Neuronal stem cell (in vitro differentiated cells): ENCODE data around the gene TMEM132A.

Source experiments
- DNase-seq: peaks from one replicate; pipeline ENCODE4 v3.0.0-alpha.2; 2013; ENCODE audit warnings: low spot score
- H2AFZ ChIP-seq: one replicate; pipeline ENCODE4 v1.6.1; 2013; ENCODE audit warnings: mild to moderate bottlenecking, low read length, inconsistent platforms
- H2AK5ac ChIP-seq: 2 replicates; pipeline ENCODE4 v1.6.1; 2013; ENCODE audit warnings: low read depth, mild to moderate bottlenecking, inconsistent platforms, low read length, moderate library complexity, mixed read lengths
- H2BK120ac ChIP-seq: 2 replicates; pipeline ENCODE4 v1.6.1; 2013; ENCODE audit warnings: low read depth, mild to moderate bottlenecking, inconsistent platforms, low read length, moderate library complexity, mixed read lengths
- H2BK12ac ChIP-seq: one replicate; pipeline ENCODE4 v1.6.1; 2013; ENCODE audit warnings: low read length, inconsistent platforms
- H2BK15ac ChIP-seq: 2 replicates; pipeline ENCODE4 v1.6.1; 2013; ENCODE audit warnings: mild to moderate bottlenecking, low read length, inconsistent platforms, mixed read lengths
- H2BK5ac ChIP-seq: one replicate; pipeline ENCODE4 v1.6.1; 2013; ENCODE audit warnings: inconsistent platforms, mild to moderate bottlenecking, low read length, moderate library complexity
- H3K14ac ChIP-seq: one replicate; pipeline ENCODE4 v1.6.1; 2013; ENCODE audit warnings: low read length, inconsistent platforms
- H3K18ac ChIP-seq: 2 replicates; pipeline ENCODE4 v1.6.1; 2013; ENCODE audit warnings: low read length, inconsistent platforms
- H3K23ac ChIP-seq: 2 replicates; pipeline ENCODE4 v1.6.1; 2013; ENCODE audit warnings: low read depth, mild to moderate bottlenecking, mixed read lengths, low read length, inconsistent platforms; ENCODE audit not compliant: poor library complexity
- H3K27ac ChIP-seq: replicated peaks from 3 replicates; pipeline ENCODE4 v1.5.1; 2013; ENCODE audit warnings: low read length, inconsistent platforms
- H3K27me3 ChIP-seq, 3 experiments: 2 replicates each; pipeline ENCODE4 v1.6.1; 2013; ENCODE audit warnings: low read length in 3 of 3, mild to moderate bottlenecking in 2 of 3, inconsistent platforms in 1 of 3, low read depth in 1 of 3, mixed read lengths in 1 of 3, moderate library complexity in 1 of 3; ENCODE audit not compliant: control insufficient read depth in 3 of 3, insufficient read depth in 3 of 3
- H3K36me3 ChIP-seq, 2 donors: replicated peaks in 1 of 2; 2 replicates each; pipeline ENCODE4 v1.6.1; 2013; ENCODE audit warnings: low read length in 2 of 2; ENCODE audit not compliant: control insufficient read depth in 2 of 2, insufficient read depth in 2 of 2
- H3K4ac ChIP-seq: 2 replicates; pipeline ENCODE4 v1.6.1; 2013; ENCODE audit warnings: inconsistent platforms, mild to moderate bottlenecking, low read length, moderate library complexity
- H3K4me1 ChIP-seq, 2 donors: 1 replicate in 1 of 2; 2 replicates in 1 of 2; pipeline ENCODE4 v1.6.1; 2013; ENCODE audit warnings: low read length in 2 of 2, low read depth in 1 of 2; ENCODE audit not compliant: control insufficient read depth in 2 of 2, insufficient read depth in 1 of 2
- H3K4me2 ChIP-seq: one replicate; pipeline ENCODE4 v1.6.1; 2013; ENCODE audit warnings: mild to moderate bottlenecking, low read length, inconsistent platforms; ENCODE audit not compliant: insufficient read depth, poor library complexity, severe bottlenecking
- H3K4me3 ChIP-seq, 2 donors: 2 replicates each; pipeline ENCODE4 v1.5.1; 2013; ENCODE audit warnings: low read length in 2 of 2, mild to moderate bottlenecking in 2 of 2, inconsistent platforms in 1 of 2, moderate library complexity in 1 of 2
- H3K79me1 ChIP-seq: one replicate; pipeline ENCODE4 v1.6.1; 2013; ENCODE audit warnings: low read depth, mild to moderate bottlenecking, inconsistent platforms, low read length, moderate library complexity
- H3K9ac ChIP-seq: one replicate; pipeline ENCODE4 v1.6.1; 2013; ENCODE audit warnings: mild to moderate bottlenecking, low read depth, low read length, inconsistent platforms; ENCODE audit not compliant: poor library complexity
- H3K9me3 ChIP-seq, 2 donors: replicated peaks in 1 of 2; 2 replicates each; pipeline versions ENCODE3 to v1.6.1; 2013; ENCODE audit warnings: low read length in 2 of 2, mild to moderate bottlenecking in 2 of 2, inconsistent platforms in 1 of 2, low read depth in 1 of 2, mixed read lengths in 1 of 2, moderate library complexity in 1 of 2; ENCODE audit not compliant: control insufficient read depth in 2 of 2, insufficient read depth in 1 of 2
- H4K8ac ChIP-seq: one replicate; pipeline ENCODE4 v1.6.1; 2013; ENCODE audit warnings: low read depth, mild to moderate bottlenecking, inconsistent platforms, low read length, moderate library complexity
- H4K91ac ChIP-seq: one replicate; pipeline ENCODE4 v1.6.1; 2013; ENCODE audit warnings: low read length, low read depth, mild to moderate bottlenecking, inconsistent platforms; ENCODE audit not compliant: poor library complexity
- WGBS, 2 donors: extraction: QIAGEN DNeasy Blood & Tissue Kit; methylation state at CpG; one replicate each; pipeline ENCODE4 v1.1.7; 2013; ENCODE audit warnings: missing lambda C conversion rate in 2 of 2, mixed read lengths in 1 of 2; ENCODE audit not compliant: insufficient read length in 2 of 2, insufficient replicate concordance in 1 of 2; ENCODE audit errors: extremely low coverage in 2 of 2; 5-methylcytosine and 5-hydroxymethylcytosine counted together

Gene TMEM132A

DNA sequence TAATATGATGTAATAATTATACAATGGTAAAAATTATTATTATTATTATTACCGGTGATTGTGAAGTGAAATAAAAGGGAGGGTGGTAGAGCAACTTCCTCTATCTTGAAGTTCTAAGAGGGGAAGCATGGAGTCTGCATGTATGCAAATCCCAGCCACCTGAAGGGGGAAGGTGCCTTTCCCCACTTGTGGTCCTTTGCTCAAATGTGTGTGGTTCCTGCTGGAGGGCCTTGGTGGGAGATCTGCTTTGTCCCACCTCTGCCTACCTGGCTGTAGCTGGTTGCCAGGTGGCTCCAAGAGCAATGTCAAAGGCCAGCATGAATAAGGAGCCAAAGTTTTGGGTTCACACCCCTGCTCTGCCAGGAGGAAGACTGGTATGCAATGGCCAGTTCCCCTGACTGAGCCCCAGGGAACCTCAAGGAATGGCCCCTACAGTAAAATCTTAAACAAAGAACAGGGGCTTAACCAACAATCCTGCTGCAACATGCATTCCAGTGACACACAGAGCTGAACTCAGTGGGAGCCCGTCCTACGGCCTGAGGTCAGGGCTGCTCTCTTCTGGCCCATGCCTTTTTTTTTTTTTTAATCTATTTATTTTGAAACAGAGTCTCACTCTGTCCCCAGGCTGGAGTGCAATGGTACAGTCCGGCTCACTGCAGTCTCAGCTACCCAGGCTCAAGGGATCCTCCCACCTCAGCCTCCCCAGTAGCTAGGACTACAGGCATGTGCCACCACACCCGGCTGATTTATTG lies 8.5 kb downstream of the TMEM132A start:
- Histone ChIP-seq H3K23ac (no peak overlapping the region), H3K14ac (no peak overlapping the region), H3K36me3 (peaks cover 63 to 97% of the 10 kb centered on the region in 2 donors), H3K18ac (peak overlapping the region; percentile 54), H3K9me3 (no peaks in the 10 kb centered on the region), H3K9ac (peak overlapping the region; percentile 18), H4K91ac (no peak overlapping the region), H2AK5ac (no peak overlapping the region), H4K8ac (no peak overlapping the region), H3K4me3 (no peak overlapping the region), H2AFZ (no peak overlapping the region), H3K79me1 (peaks cover 3% of the 10 kb centered on the region), H3K4me2 (no peak overlapping the region), H2BK120ac (no peak overlapping the region), H2BK15ac (no peak overlapping the region), H3K27me3 (no peaks in the 10 kb centered on the region), H3K4ac (no peak overlapping the region), H3K4me1 (peaks cover 2 to 5% of the 10 kb centered on the region in 2 donors), H2BK12ac (no peak overlapping the region), H2BK5ac (no peak overlapping the region), H3K27ac (peak overlapping the region; percentile 13)
- WGBS, 2 donors: no CpG with 5 or more reads among the region's 5 CpGs
- no peak for DNase-seq

DNA sequence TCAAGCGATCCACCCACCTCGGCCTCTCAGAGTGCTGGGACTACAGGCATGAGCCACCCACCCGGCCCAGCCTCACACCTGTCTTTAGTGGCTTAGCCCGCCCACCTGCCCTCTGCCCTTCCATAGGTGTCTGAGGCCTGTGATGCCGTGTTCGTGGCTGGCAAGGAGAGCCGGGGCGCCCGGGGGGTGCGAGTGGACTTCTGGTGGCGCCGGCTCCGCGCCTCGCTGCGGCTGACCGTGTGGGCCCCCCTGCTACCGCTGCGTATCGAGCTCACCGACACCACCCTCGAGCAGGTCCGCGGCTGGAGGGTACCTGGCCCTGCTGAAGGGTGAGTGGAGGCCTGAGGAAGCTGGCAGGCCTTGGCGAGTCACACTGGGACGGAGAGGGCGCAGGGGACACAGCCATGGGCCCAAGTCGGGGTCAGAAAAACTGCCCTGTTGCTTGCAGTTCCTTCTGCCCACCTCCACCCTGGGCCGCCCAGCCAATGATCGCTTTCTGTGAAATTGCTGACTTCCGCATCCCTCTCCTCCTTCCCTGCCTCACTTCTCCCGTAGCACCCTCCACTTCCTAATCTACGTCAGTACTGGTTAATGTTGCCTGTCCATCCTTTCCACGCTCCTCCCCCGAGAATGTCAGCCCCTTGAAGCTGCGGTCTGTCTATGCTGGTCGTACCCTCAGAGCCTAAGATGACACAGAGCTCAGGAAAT lies 9.3 kb downstream of the TMEM132A start:
- H3K79me1 ChIP-seq: peaks cover 3% of the 10 kb centered on the region
- H3K36me3 ChIP-seq: peaks cover 59 to 89% of the 10 kb centered on the region in 2 donors
- H2BK120ac ChIP-seq: no peak overlapping the region
- H3K4ac ChIP-seq: no peak overlapping the region
- H4K91ac ChIP-seq: no peak overlapping the region
- H3K9me3 ChIP-seq: no peaks in the 10 kb centered on the region
- no peak overlapping the region for H3K14ac ChIP-seq
- no peak overlapping the region for H3K27ac ChIP-seq
- no peak overlapping the region for H3K4me3 ChIP-seq
- no peak overlapping the region for H2AFZ ChIP-seq
- no CpG with 5 or more reads among the region's 37 CpGs for WGBS, 2 donors
- H3K23ac ChIP-seq: peak overlapping the region; percentile 21
- H2AK5ac ChIP-seq: no peak overlapping the region
- no peak overlapping the region for H3K4me2 ChIP-seq
- H4K8ac ChIP-seq: peak overlapping the region; percentile 74
- H2BK5ac ChIP-seq: no peak overlapping the region
- no peaks in the 10 kb centered on the region for H3K27me3 ChIP-seq
- H2BK12ac ChIP-seq: peak overlapping the region; percentile 48
- H3K9ac ChIP-seq: no peak overlapping the region
- H2BK15ac ChIP-seq: peak overlapping the region; percentile 78
- H3K18ac ChIP-seq: peak overlapping the region; percentile 21
- DNase-seq: no peak
- peaks cover 2 to 6% of the 10 kb centered on the region in 2 donors for H3K4me1 ChIP-seq

DNA sequence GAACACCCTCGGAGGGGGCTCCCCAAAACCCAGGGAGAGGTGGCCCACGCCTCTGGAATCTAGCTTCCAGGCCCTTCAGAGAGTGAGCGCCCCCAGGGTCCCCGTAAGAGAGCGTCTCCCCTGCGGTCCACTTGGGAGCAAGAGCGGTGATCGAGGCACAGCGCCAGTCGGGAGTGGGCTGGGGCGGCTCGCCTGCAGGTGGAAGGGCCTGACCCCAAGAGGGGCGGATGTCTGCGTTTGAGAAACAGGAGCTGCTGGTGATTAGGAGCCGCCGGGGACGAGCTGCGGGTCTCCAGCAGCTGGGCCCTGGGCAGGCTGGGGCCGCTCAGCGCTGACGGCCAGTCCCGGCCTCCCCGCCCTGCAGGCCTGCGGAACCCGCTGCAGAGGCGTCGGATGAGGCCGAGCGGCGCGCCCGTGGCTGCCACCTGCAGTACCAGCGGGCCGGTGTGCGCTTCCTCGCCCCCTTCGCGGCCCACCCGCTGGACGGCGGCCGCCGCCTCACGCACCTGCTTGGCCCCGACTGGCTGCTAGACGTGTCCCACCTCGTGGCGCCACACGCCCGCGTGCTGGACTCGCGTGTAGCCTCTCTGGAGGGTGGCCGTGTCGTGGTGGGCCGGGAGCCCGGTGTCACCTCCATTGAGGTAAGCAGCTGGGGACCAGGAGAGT lies 10.0 kb downstream of the TMEM132A start:
- Histone ChIP-seq H2AFZ (no peak overlapping the region), H2BK120ac (no peak overlapping the region), H2AK5ac (no peak overlapping the region), H2BK5ac (no peak overlapping the region), H3K9ac (peak overlapping the region; percentile 3), H3K18ac (peak overlapping the region; percentile 21), H3K4me2 (no peak overlapping the region), H3K27ac (no peak overlapping the region), H3K4ac (no peak overlapping the region), H3K9me3 (no peaks in the 10 kb centered on the region), H2BK12ac (no peak overlapping the region), H3K14ac (no peak overlapping the region), H3K23ac (no peak overlapping the region), H4K8ac (no peak overlapping the region), H2BK15ac (no peak overlapping the region), H4K91ac (no peak overlapping the region), H3K4me3 (no peak overlapping the region), H3K36me3 (peaks cover 52 to 82% of the 10 kb centered on the region in 2 donors), H3K27me3 (no peaks in the 10 kb centered on the region), H3K4me1 (peaks cover 2 to 8% of the 10 kb centered on the region in 2 donors), H3K79me1 (peaks cover 3% of the 10 kb centered on the region)
- DNase-seq: no peak
- WGBS, 2 donors: no CpG with 5 or more reads among the region's 57 CpGs
